Right lobe of liver (tissue), 6 donors: ENCODE data around the gene ADORA1. TPM values are rescaled to one million over a fixed set of nuclear protein-coding genes. Genes with fewer than 3 reads are reported as not detected.

ENCODE experiments used
- ATAC-seq, 4 donors: fragments of 200-7000 bp; cut with Tn5 transposase; one replicate each; pipeline ENCODE4 v1.9.1; 2020; ENCODE audit warnings: mild to moderate bottlenecking in 4 of 4, moderate library complexity in 4 of 4
- DNase-seq, 3 donors: peaks; one replicate each; pipeline ENCODE4 v3.0.0-alpha.2; 2020
- H3K27ac ChIP-seq, 3 donors: fragments of 200-600 bp; one replicate each; pipeline ENCODE4 v1.8.0; 2022
- H3K27me3 ChIP-seq, 2 donors: fragments of 200-600 bp; one replicate each; pipeline ENCODE4 v1.8.0; 2022
- H3K36me3 ChIP-seq, 4 donors: fragments of 200-600 bp; sonication (generic) in 1 of 4; one replicate each; pipeline versions ENCODE4 v1.5.1 to v1.8.0; 2017 to 2022; ENCODE audit warnings: control low read depth in 1 of 4
- H3K4me1 ChIP-seq, 4 donors: fragments of 200-600 bp; sonication (generic) in 1 of 4; one replicate each; pipeline versions ENCODE4 v1.5.1 to v1.8.0; 2017 to 2022; ENCODE audit warnings: control low read depth in 1 of 4
- H3K4me3 ChIP-seq, 3 donors: fragments of 200-600 bp; one replicate each; pipeline ENCODE4 v1.8.0; 2022
- H3K9me3 ChIP-seq, 4 donors: fragments of 200-600 bp; sonication (generic) in 1 of 4; one replicate each; pipeline versions ENCODE4 v1.5.1 to v1.8.0; 2017 to 2022; ENCODE audit warnings: control low read depth in 1 of 4
- POLR2A ChIP-seq: fragments of 450-650 bp; IDR thresholded peaks from one replicate; pipeline ENCODE4 v1.6.1; 2017; ENCODE audit warnings: antibody characterized with exemption, mild to moderate bottlenecking
- WGBS: methylation state at CpG from one replicate; pipeline ENCODE4 v1.1.6; 2018; ENCODE audit warnings: low coverage, low lambda C conversion rate; ENCODE audit not compliant: insufficient coverage; ENCODE audit errors: missing lambda C conversion rate; 5-methylcytosine and 5-hydroxymethylcytosine counted together
- intact Hi-C, 2 donors: fragments of 100-400 bp; cut with DNase I; formaldehyde crosslinking; loops; one replicate each; pipeline versions ENCODE4 v1.11.2 to v1.14.1; 2022
- total RNA-seq, 6 experiments: library from RNA; depleted of rRNA in 2 of 6; stranded (reverse); fragments of >200 nt in 2 of 6; fragmentation: NEBNext Ultra II Directional in 3 of 6; extraction: Animal tissue kit (Norgen Biotek cat#: 25700) in 3 of 6; gene quantifications; one replicate each; pipeline versions ENCODE4 v1.1.0 to v1.2.4, GENCODE V29; 2016 to 2023
- TF ChIP-seq, protein P1 (sequence below), 4 donors: fragments of 200-600 bp in 3 of 4; fragments of 450-650 bp in 1 of 4; IDR thresholded peaks; one replicate each; pipeline versions ENCODE4 v1.5.1 to v1.8.0; 2016 to 2022; ENCODE audit warnings: antibody characterized with exemption in 4 of 4, mild to moderate bottlenecking in 2 of 4
- donor health status: DM: no; HTN: yes; CAD: no.
- donor health status: DM: no; HTN: no; CAD: no.
- donor health status: DM: no; HTN: no; CAD: no.
- donor health status: DM: no; HTN: yes; CAD: no.
- donor health status: DM: no; HTN: yes; CAD: no.

The ADORA1 gene
- total RNA-seq, 6 experiments from 2014 or later, result 0.31 to 0.78 (median 0.39) TPM; not detected in 1

DNA sequence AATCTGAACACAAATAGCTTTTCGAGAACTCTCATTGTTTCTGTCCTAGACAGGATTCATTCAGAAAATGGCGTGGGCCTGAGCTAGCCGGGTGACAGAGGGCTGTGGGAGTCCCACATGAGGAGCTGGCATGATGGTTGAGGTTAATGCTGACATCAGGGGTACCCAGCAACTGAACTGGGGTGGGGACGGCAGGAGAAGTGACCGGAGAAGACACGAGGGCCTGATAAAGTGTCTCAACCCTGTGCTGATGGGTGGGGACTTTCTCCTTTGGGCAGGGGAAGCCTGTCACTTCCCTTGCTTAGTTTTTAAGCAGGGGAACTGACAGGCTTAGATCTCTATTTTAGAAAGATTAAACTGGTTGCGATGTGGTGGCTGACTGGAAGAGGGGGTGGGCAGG, 87.3 kb downstream of the ADORA1 start:
- Histone ChIP-seq H3K4me1 (peaks cover 0 to 6% (median 2%) of the 10 kb centered on the region in 4 donors), H3K4me3 (no peak overlapping the region), H3K9me3 (no peaks in the 10 kb centered on the region), H3K27ac (no peak overlapping the region), H3K36me3 (no peaks in the 10 kb centered on the region), H3K27me3 (no peaks in the 10 kb centered on the region)
- 64% methylated on average over 7 of the region's 7 CpGs for WGBS
- TF ChIP-seq POLR2A, result no peak
- TF ChIP-seq, protein P1, sequence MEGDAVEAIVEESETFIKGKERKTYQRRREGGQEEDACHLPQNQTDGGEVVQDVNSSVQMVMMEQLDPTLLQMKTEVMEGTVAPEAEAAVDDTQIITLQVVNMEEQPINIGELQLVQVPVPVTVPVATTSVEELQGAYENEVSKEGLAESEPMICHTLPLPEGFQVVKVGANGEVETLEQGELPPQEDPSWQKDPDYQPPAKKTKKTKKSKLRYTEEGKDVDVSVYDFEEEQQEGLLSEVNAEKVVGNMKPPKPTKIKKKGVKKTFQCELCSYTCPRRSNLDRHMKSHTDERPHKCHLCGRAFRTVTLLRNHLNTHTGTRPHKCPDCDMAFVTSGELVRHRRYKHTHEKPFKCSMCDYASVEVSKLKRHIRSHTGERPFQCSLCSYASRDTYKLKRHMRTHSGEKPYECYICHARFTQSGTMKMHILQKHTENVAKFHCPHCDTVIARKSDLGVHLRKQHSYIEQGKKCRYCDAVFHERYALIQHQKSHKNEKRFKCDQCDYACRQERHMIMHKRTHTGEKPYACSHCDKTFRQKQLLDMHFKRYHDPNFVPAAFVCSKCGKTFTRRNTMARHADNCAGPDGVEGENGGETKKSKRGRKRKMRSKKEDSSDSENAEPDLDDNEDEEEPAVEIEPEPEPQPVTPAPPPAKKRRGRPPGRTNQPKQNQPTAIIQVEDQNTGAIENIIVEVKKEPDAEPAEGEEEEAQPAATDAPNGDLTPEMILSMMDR (IDR thresholded peaks at IDR 0.05), result no peak
- no peak for DNase-seq
- intact Hi-C loops, result loop anchor here (5.0 kb wide), 4 partner anchors 48 to 178 kb away; no protein-coding TSS in a partner anchor
- peak in 1 of 4 donors; percentile 29 for ATAC-seq

DNA sequence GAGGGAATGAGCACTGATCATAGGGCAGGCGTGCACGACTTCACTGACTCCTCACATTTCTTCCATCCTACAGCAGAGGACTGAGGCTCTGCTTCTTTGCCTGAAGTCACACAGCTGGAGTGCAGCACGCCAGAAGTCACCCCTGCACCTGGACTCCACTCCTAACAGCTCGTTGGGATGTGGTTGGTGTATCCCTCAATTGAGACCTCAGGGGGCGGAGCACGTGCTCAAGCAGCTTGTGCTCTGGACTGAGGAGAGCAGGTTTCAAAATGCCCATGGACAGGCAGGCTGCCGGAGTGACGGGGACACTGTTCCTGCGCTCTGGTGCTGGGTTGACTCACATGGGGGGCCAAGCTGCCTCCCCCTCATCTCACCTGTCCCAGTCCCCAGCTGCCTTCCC, 88.0 kb downstream of the ADORA1 start:
- Histone ChIP-seq H3K4me3 (no peak overlapping the region), H3K9me3 (no peaks in the 10 kb centered on the region), H3K36me3 (no peaks in the 10 kb centered on the region), H3K27ac (no peak overlapping the region), H3K27me3 (no peaks in the 10 kb centered on the region), H3K4me1 (peaks cover 0 to 6% (median 2%) of the 10 kb centered on the region in 4 donors)
- 58% methylated on average over 4 of the region's 9 CpGs for WGBS
- no peak for TF ChIP-seq POLR2A
- TF ChIP-seq, protein P1 (IDR thresholded peaks at IDR 0.05), result no peak
- DNase-seq (no peak), ATAC-seq (peak in 1 of 4 donors; percentile 5)
- intact Hi-C loops, result loop anchor here (5.0 kb wide), 4 partner anchors 48 to 178 kb away; no protein-coding TSS in a partner anchor

DNA sequence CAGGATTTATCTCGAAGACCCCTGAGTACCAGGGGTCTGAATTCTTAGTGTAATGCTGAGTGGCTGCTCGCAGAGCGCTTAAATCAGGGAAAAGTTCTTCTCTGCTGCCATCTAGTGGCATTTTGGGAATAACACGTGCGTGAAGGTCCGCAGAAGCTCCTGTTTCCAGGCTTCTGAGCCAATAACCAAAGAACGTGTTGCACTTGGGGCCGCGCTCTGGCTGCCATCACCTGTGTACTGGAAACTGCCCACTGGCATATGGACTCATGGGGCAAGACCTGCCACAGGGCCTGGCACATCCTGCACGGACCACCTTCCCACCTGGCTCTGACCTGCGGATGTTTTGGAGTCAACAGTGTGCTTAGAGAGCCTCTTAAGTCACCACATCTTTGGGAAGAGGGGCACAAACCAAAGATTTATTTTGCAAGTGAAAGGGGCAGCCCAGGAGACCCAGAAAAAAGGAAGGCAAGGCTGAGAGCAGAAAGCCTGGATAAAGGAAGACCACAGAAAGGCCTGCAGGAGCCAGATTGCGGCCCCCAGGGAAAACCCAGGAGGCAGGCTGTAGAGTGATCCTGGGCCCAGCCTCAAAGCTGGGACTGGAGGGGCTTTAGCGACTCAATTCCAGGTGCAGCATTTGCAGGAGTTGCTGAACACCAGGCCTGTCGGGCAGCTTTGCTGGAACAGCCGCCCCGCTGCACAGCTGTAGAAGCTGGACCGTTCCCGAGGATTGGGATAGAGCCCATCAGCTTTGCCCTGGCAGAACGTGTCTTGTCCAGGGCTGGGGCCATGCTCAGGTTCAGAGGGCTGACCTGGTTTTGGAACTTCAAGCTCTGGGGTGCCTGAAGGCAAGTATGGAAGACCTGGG, 89.0 kb downstream of the ADORA1 start:
- H3K27me3 ChIP-seq, result no peaks in the 10 kb centered on the region
- no peak overlapping the region for H3K27ac ChIP-seq
- 4% methylated on average over 7 of the region's 19 CpGs for WGBS
- peaks cover 0 to under 1% (median 0%) of the 10 kb centered on the region in 4 donors for H3K4me1 ChIP-seq
- intact Hi-C loops, result loop anchor here (5.0 kb wide), 4 partner anchors 49 to 179 kb away; no protein-coding TSS in a partner anchor
- no peaks in the 10 kb centered on the region for H3K36me3 ChIP-seq
- ATAC-seq (peak; percentile 74 to 89 (median 86)), DNase-seq (peak in 1 of 3 donors; percentile 65)
- H3K4me3 ChIP-seq, result no peak overlapping the region
- no peak for TF ChIP-seq POLR2A
- TF ChIP-seq, protein P1 (IDR thresholded peaks at IDR 0.05), result peak; percentile 77 to 83 (median 82)
- no peaks in the 10 kb centered on the region for H3K9me3 ChIP-seq

Other genes with a start within 250 kb of the ADORA1 start
- gene RABIF, start 238.6 kb upstream of the ADORA1 start, total RNA-seq, result 1 to 10 TPM; 2.6 to 6.3 (median 4.5) TPM
- gene KLHL12, start 200.5 kb upstream of the ADORA1 start, total RNA-seq, result 10 to 100 TPM; 10.7 to 13.0 (median 12.3) TPM
- 10 to 100 TPM; 49.3 to 88.3 (median 61.1) TPM for gene ADIPOR1, start 169.4 kb upstream of the ADORA1 start, total RNA-seq
- gene CYB5R1, start 160.5 kb upstream of the ADORA1 start, total RNA-seq, result 10 to 100 TPM; 29.6 to 42.7 (median 36.4) TPM
- gene TMEM183A, start 120.4 kb upstream of the ADORA1 start, total RNA-seq, result 10 to 100 TPM; 21.4 to 38.1 (median 31.0) TPM
- gene PPFIA4, start 101.2 kb upstream of the ADORA1 start, total RNA-seq, result 1 to 10 TPM in 1 of 6 experiments, under 1 TPM in 4, not detected in 1; 0.18 to 5.5 (median 0.49) TPM
- gene MYOG, start 41.7 kb upstream of the ADORA1 start, total RNA-seq, result not detected
- gene MYBPH, start 48.1 kb downstream of the ADORA1 start, total RNA-seq, result under 1 TPM in 1 of 6 experiments, not detected in 5; 0.12 TPM
- gene CHI3L1, start 59.0 kb downstream of the ADORA1 start, total RNA-seq, result 100 to 1,000 TPM in 3 of 6 experiments, 10 to 100 TPM in 2, 1 to 10 TPM in 1; 2.8 to 397 (median 219) TPM
- gene CHIT1, start 101.9 kb downstream of the ADORA1 start, total RNA-seq, result under 1 TPM in 3 of 6 experiments, not detected in 3; 0.46 to 0.61 (median 0.46) TPM
- gene BTG2, start 177.8 kb downstream of the ADORA1 start, total RNA-seq, result 10 to 100 TPM in 1 of 6 experiments, 1 to 10 TPM in 5; 2.0 to 11.2 (median 5.4) TPM
- 1 to 10 TPM; 2.7 to 9.0 (median 3.8) TPM for gene FMOD, start 223.4 kb downstream of the ADORA1 start, total RNA-seq